Right lobe of liver (tissue), 4 donors: Measurements from ENCODE around the gene NLRP5.

ENCODE experiments used
- POLR2A ChIP-seq: fragments of 450-650 bp; IDR thresholded peaks from one replicate; pipeline ENCODE4 v1.6.1; 2017; ENCODE audit warnings: antibody characterized with exemption, mild to moderate bottlenecking
- TF ChIP-seq, protein P1 (sequence below), 4 donors: fragments of 200-600 bp in 3 of 4; fragments of 450-650 bp in 1 of 4; IDR thresholded peaks; one replicate each; pipeline versions ENCODE4 v1.5.1 to v1.8.0; 2016 to 2022; ENCODE audit warnings: antibody characterized with exemption in 4 of 4, mild to moderate bottlenecking in 2 of 4
- donor health status: DM: no; HTN: no; CAD: no.
- donor health status: DM: no; HTN: no; CAD: no.
- donor health status: DM: no; HTN: yes; CAD: no.

- no peak for TF ChIP-seq POLR2A
- TF ChIP-seq, protein P1, sequence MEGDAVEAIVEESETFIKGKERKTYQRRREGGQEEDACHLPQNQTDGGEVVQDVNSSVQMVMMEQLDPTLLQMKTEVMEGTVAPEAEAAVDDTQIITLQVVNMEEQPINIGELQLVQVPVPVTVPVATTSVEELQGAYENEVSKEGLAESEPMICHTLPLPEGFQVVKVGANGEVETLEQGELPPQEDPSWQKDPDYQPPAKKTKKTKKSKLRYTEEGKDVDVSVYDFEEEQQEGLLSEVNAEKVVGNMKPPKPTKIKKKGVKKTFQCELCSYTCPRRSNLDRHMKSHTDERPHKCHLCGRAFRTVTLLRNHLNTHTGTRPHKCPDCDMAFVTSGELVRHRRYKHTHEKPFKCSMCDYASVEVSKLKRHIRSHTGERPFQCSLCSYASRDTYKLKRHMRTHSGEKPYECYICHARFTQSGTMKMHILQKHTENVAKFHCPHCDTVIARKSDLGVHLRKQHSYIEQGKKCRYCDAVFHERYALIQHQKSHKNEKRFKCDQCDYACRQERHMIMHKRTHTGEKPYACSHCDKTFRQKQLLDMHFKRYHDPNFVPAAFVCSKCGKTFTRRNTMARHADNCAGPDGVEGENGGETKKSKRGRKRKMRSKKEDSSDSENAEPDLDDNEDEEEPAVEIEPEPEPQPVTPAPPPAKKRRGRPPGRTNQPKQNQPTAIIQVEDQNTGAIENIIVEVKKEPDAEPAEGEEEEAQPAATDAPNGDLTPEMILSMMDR (IDR thresholded peaks at IDR 0.05): no peak
These were observed 98.4 kb downstream of the NLRP5 start for GRCh38 chr19:56084835-56085536.
